Hepatocyte (in vitro differentiated cells): Measurements from ENCODE around the gene CCDC191.

Source experiments
- CTCF ChIP-seq: fragments of 200-600 bp; sonication (generic); IDR thresholded peaks from 2 replicates; pipeline ENCODE4 v1.5.1; 2016; ENCODE audit warnings: antibody characterized with exemption, mild to moderate bottlenecking; ENCODE audit not compliant: poor library complexity
- EZH2 ChIP-seq: fragments of 200-600 bp; sonication (generic); IDR thresholded peaks from 2 replicates; pipeline ENCODE4 v1.6.1; 2016; ENCODE audit warnings: antibody characterized with exemption, mild to moderate bottlenecking, borderline replicate concordance
- EZH2phosphoT487 ChIP-seq: fragments of 200-600 bp; sonication (generic); IDR thresholded peaks from one replicate; pipeline ENCODE4 v1.6.1; 2018; ENCODE audit warnings: antibody characterized with exemption, mild to moderate bottlenecking, low read depth, moderate library complexity; ENCODE audit not compliant: unreplicated experiment, severe bottlenecking

DNA sequence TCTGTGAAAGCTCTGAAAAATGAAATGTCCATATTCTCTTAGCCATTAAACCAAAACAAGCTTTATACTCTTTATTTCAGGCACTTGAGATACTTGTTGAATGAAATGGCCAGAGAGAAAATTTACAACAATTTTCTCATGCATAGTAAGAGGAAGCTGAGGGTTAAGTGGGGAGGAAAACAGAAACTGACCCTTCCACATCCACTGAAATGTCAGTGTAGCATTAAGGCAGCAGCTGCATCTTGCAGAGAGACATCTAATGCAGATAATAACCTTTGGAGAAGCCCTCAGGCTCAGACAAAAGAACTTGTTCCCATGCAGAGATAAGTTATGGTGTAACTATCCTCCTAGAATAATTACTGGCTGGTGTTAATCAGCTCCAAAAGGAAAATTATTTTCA lies 74.5 kb downstream of the CCDC191 start:
- TF ChIP-seq EZH2, result no peak
- no peak for TF ChIP-seq CTCF
- TF ChIP-seq EZH2phosphoT487, result no peak
